Measurements from ENCODE around the gene PRKCD.

PRKCD gene

DNA sequence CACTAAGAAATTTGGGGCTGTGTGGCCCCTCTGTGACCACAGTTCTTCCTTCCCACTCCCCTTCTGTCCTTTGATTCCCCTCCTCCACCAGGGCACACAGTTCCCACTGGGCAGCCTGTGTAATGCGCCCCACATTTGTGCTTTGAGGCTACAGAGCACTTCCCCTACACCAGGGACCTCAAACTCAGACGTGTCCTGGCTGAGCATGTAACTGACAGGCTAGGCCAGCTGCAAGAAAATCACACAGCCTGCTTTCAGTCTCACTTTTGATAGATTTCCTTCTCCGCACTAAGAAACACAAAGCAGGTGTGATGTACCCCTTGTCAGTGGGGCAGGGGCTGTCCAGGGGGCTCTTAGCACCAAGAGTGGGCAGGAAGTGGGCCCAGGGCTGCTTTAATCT is 29.6 kb downstream of the PRKCD start:
- no peak for DNase-seq (ENCODE audit: low read depth)

- DNase-seq (ENCODE audit: low read depth), result no peak
Measured at GRCh38 chr3:53191836-53192480, 30.9 kb downstream of the PRKCD start.

- no peak for DNase-seq (ENCODE audit: low read depth)
Measured at GRCh38 chr3:53192608-53193007, 31.6 kb downstream of the PRKCD start.

DNA sequence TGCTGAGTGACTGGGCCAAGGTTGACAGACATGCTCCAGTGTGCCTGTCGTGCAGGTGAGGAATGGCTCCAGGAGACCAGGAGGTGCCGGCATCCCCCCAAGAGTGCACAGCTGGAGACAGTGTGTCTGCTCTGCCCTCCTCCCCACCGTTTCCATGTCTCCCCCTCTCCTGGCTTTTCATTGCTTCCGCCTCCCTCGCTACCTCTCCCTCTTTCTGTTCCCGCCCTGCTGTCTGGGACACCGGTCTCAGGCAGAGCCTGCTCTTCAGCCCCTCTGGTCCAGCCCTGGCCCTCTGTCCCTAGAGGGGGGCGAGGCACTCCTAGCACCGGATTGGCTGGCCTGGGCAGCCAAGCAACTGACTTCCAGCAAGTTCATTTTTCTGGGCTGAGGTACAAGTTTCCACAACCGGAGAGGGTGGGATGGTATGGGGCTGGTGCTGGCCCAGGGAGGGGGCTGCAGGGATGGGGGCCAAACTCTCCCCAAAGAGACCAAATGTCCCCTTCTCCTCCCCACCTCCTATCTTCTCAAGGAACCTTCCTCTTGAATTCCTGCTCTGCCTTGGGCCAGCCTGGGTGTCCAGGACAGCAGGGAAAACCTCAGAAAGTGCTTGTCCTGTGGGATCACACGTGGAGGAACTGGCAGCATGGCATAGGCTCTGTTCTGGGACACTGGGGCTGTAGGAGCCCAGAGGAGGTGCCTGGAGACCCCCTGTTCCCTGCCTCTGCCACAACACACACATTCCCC is 32.6 kb downstream of the PRKCD start:
- DNase-seq (ENCODE audit: low read depth), result no peak

- DNase-seq (ENCODE audit: low read depth), result no peak
Measured at GRCh38 chr3:53194210-53195065, 33.4 kb downstream of the PRKCD start.

DNA sequence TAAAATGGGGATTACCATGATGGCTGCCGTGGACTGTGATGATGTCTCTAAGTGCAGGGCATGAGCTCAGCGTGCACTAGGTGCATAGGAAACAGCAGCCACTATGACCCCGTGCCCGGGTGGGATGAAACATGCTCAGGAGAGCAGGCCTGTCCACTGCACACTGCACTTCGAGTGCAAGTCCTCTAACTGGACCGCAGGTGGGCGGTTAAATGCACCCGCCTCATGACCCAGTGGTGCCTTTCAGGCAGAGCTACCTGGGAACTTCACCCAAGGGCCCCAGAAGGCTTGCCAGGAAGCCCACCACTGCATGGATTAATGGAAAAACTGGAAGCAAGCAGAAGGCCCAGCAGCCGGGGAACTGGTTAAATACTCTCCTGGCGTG is 34.0 kb downstream of the PRKCD start:
- DNase-seq (ENCODE audit: low read depth), result no peak

DNA sequence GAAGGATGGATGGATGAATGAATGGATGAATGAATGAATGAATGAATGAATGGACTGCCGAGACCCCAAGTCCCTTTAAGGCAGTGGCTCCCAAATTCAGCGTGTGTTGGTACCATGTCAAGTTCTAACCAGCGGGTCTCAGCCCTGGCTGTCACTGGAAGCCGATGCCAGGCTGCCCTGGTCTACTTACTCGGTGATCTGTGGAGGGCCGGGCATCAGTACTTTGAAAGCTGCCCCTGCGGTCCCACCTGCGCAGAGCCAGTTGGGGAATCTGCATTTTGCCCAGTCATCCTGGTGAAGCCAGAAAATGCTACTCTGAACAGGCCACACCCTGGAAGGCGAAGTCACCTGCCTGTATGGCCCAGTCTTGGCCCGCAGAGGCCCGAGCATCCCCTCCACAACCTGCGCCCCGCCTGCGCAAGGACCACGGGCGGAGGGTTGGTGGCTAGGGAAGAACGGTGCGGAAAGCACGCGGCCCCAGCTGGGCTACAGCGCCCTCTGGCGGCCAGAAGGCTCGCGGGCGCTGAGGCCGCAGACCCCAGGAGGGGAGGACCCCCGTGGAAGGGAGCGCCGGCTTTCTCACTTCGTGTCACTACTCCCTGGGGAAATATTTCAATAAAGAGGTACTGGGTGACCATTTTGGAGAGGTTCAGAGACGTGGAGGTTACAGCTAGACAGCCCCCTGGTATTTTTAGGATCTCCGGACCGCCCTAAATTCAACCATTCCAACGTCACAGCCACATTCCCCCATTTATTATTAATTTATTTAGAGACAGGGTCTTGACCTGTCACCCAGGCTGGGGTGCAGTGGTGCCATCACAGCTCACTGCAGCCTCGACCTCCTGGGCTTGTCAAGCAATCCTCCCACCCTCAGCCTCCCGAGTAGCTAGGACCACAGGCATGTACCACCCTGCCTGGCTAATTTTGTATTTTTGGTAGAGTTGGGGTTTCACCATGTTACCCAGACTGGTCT is 34.9 kb downstream of the PRKCD start:
- DNase-seq (ENCODE audit: low read depth), result peak; percentile 17

GRCh38 chr3:53196575-53197407 is 35.8 kb downstream of the PRKCD start:
- DNase-seq (ENCODE audit: low read depth), result no peak

DNA sequence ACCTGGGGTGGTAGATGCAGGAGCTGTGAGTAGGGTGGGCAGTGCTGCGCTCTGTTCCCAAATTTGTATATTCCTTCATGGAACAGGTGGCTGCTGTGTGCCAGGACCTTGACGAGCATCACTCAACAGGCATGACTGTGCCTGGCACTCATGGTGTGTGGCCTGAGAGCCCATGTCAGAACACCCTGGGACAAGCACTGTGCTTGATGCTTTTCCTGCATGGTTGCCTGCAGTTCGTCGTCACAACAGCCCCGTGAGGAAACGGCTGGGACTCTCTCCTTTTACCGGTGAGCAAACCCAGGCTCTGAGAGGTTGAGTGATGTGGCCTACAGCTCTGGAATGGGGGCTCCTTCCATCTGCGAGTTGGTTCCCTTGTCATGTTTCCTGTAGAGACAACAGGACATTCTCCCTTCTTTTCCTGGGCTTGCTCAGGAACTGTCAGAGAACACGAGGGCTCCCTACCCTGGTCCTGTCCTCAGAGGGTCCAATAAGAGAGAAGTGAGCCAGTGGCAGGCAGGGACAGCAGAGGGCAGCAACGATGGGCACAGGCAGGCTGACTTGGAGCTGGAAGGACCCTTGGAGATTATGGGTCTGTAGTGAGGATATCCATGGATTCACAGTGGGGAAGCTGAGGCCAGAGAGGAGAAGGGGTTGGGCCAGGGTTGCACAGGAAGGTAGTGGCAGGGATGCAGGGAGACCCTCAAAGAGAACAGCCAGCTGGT is 37.4 kb downstream of the PRKCD start:
- no peak for DNase-seq (ENCODE audit: low read depth)

DNA sequence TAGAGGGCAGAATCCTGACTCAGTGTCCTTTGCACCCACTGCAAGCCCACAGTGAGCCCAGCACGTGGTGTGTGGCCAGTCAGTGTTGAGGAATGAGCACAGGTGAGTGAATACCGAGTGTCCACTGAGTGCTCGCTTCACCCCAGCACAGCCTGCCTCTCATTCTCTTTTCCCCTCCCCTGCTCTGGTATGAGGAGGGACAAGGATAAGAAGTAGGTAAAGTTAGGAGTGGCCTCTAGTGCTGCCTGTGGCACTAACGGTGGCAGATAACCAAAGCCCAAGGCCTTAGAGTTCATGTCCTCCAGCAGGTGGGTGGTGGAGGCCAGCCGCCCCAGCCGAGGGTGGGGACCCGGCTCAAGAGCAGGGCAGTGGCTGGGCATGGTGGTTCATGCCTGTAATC is 38.0 kb downstream of the PRKCD start:
- DNase-seq (ENCODE audit: low read depth), result no peak

DNA sequence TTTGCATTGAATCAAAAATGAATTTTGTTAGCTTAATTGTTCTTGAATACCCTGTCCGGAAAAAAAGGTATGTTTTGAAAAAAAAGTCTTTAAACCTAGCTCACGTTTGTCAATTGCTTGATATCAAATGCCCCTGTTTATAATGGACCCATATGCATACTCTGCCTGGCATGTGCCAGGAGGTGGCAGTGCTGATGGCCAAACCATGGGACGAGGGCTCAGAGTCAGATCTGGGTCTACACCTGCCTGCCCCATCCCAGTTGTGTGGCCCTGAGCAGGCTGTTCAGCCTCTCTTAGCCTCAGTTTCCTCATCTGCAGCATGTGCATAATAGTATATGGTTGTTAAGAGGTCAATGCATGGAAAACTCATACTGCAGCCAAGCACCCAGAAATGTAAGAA is 38.8 kb downstream of the PRKCD start:
- no peak for DNase-seq (ENCODE audit: low read depth)

DNA sequence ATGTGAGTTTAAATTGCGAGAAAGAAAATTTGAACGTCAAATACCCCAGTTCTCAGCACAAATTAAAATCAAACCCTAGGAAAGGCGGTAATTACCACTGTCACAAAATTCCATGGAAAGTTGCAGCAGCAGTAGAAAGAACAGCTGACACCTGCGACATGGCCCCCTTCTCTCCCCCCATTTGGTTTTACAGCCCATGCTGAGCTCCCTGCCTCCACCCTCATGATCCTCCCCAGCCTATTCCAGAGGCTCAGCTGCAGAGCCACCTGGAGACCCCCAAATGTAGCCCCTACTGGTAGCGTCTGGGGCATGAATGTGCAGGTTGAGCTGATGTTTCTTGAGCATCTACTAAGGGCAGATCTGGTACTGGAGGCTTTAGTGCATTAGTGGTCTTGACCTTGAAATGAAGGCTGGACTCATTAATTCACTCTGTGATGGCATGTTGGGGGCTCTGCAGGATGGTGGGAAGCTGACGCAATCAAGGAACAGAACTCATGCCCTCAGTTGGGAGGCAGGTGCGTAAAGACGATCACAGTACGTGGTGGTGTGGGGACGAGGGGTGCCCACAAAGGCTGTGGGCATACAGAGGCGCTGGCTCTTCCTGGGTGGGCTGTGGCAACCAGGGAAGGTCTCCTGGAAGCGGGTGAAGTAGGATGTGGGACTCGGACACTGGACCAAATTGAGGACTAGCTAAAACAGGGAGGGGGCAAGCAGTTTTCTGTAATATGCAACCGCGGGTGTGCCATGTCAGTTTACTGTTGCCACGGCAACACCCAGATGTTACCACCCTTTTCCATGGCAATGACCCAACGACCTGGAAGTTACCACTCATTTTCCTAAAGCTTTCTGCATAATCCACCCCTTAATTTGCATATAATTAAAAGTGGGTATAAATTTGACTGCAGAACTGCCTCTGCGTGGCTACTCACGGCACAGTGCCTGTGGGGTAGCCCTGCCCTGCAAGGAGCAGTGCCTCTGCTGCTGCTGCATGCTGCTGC is 39.8 kb downstream of the PRKCD start:
- DNase-seq (ENCODE audit: low read depth), result no peak

- no peak for DNase-seq (ENCODE audit: low read depth)
Measured at GRCh38 chr3:53202331-53203015, 41.5 kb downstream of the PRKCD start.

DNA sequence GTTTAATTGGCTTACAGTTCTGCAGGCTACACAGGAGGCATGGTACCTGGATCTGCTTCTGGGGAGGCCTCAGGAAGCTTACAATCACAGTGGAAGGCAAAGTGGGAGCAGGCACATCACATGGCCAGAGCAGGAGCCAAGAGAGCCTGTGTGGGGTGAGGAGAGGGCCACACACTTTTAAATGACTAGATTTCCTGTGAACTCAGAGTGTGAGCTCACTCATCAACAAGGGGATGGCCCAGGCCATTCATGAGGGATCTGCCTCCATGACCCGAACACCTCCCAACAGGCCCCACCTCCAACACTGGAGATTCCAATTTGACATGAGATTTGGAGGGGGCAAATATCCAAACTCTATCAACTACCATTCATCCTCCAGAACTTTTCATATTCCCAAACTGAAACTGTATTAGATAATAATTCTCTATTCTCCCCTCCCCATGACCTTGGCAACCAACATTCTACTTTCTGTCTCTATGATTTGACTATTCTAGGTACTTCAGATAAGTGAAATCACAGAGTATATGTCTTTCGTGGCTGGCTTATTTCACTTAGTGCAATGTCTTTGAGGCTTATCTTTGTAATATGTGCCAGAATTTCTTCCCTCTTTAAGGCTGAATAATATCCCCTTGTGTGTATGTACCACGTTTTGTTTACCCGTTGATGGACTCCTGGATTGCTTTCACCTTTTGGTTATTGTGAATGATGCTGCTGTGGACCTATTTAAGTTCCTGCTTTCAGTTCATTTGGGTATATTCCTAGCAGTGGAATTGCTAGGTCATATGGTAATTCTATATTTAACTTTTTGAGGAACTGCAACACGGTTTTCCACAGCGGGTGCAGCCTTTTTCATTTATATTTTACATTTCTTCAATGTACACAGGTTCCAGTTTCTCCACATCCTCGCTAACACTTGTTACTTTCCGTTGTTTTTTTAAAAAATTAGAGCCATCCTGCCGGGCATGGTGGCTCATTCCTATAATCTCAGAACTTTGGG is 51.0 kb downstream of the PRKCD start:
- DNase-seq (ENCODE audit: low read depth), result no peak

- no peak for DNase-seq (ENCODE audit: low read depth)
Measured at GRCh38 chr3:53213276-53213675, 52.3 kb downstream of the PRKCD start.

- DNase-seq (ENCODE audit: low read depth), result no peak
Measured at GRCh38 chr3:53215816-53216215, 54.8 kb downstream of the PRKCD start.

DNA sequence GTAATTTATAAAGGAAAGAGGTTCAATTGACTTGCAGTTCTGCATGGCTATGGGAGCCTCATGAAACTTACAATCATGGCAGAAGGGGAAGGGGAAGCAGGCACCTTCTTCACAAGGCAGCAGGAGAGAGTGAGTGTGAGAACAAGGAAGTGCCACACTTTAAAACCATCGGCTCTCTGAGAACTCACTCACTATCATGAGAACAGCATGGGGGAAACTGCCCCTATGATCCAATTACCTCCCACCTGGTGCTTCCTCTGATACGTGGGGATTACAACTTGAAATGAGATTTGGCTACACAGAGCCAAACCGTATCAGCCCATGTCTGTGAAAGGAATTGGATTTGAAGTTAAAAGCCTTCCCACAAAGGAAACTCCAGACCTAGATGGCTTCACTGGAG is 55.7 kb downstream of the PRKCD start:
- no peak for DNase-seq (ENCODE audit: low read depth)
